ENCODE measurements around the gene JPT1. TPM values are rescaled to one million over a fixed set of nuclear protein-coding genes. Genes with fewer than 3 reads are reported as not detected.

JPT1 gene
- total RNA-seq, 1 experiment from 2014 or later, result 210 TPM

GRCh38 chr17:75152523-75152921 lies 1.8 kb downstream of the JPT1 start:
- intact Hi-C loops (cut with micrococcal nuclease; ENCODE audit: unreplicated experiment), result no loop called here
- DNase-seq, result no peak
- Mint-ChIP-seq H3K27me3 (ENCODE audit: insufficient read depth, unreplicated experiment) (no peaks in the 10 kb centered on the region), H3K27ac (ENCODE audit: unreplicated experiment) (peak overlapping the region; percentile 95), H3K4me3 (ENCODE audit: unreplicated experiment) (peak overlapping the region; percentile 98), H3K4me1 (ENCODE audit: low read depth, unreplicated experiment) (peaks cover 34% of the 10 kb centered on the region), H3K36me3 (ENCODE audit: insufficient read depth, unreplicated experiment) (peaks cover 85% of the 10 kb centered on the region), H3K9me3 (ENCODE audit: unreplicated experiment) (no peaks in the 10 kb centered on the region)
- CTCF ChIA-PET, result no interaction called here
- Histone ChIP-seq H3K27me3 (replicated peaks; ENCODE audit: control insufficient read depth, insufficient read depth, low read length) (no peaks in the 10 kb centered on the region), H3K4me1 (peaks cover 12% of the 10 kb centered on the region), H3K9me3 (no peaks in the 10 kb centered on the region), H3K4me3 (ENCODE audit: low read depth, low read length) (peak overlapping the region; percentile 91), H3K36me3 (ENCODE audit: control insufficient read depth, insufficient read depth, low read length) (peaks cover 1% of the 10 kb centered on the region; the same call in 1 of the 2 replicates)
- no peak for TF ChIP-seq CTCF (IDR thresholded peaks at IDR 0.05; ENCODE audit: insufficient read depth in 1 of 2, low read depth in 1 of 2, low read length in 1 of 2, severe bottlenecking in 1 of 2, unreplicated experiment in 1 of 2)
- POLR2A ChIA-PET, result no interaction called here
- no TSS peak for BruUV-seq (replicated peaks)

GRCh38 chr17:75151930-75152329 lies 2.4 kb downstream of the JPT1 start:
- Mint-ChIP-seq H3K9me3 (ENCODE audit: unreplicated experiment) (no peaks in the 10 kb centered on the region), H3K27ac (ENCODE audit: unreplicated experiment) (peak overlapping the region; percentile 95), H3K36me3 (ENCODE audit: insufficient read depth, unreplicated experiment) (peaks cover 89% of the 10 kb centered on the region), H3K4me1 (ENCODE audit: low read depth, unreplicated experiment) (peaks cover 34% of the 10 kb centered on the region), H3K4me3 (ENCODE audit: unreplicated experiment) (peak overlapping the region; percentile 98), H3K27me3 (ENCODE audit: insufficient read depth, unreplicated experiment) (no peaks in the 10 kb centered on the region)
- Histone ChIP-seq H3K9me3 (no peaks in the 10 kb centered on the region), H3K27me3 (replicated peaks; ENCODE audit: control insufficient read depth, insufficient read depth, low read length) (no peaks in the 10 kb centered on the region), H3K36me3 (ENCODE audit: control insufficient read depth, insufficient read depth, low read length) (peaks cover 2% of the 10 kb centered on the region; the same call in 1 of the 2 replicates), H3K4me3 (ENCODE audit: low read depth, low read length) (no peak overlapping the region), H3K4me1 (peaks cover 12% of the 10 kb centered on the region)
- intact Hi-C loops (cut with micrococcal nuclease; ENCODE audit: unreplicated experiment), result no loop called here
- no peak for TF ChIP-seq CTCF (IDR thresholded peaks at IDR 0.05; ENCODE audit: insufficient read depth in 1 of 2, low read depth in 1 of 2, low read length in 1 of 2, severe bottlenecking in 1 of 2, unreplicated experiment in 1 of 2)
- ChIA-PET POLR2A (no interaction called here), CTCF (no interaction called here)
- no peak for DNase-seq
- BruUV-seq (replicated peaks), result no TSS peak

GRCh38 chr17:75147878-75148546 lies 6.3 kb downstream of the JPT1 start:
- H3K4me3 ChIP-seq (ENCODE audit: low read depth, low read length), result no peak overlapping the region
- H3K27me3 Mint-ChIP-seq (ENCODE audit: insufficient read depth, unreplicated experiment), result no peaks in the 10 kb centered on the region
- H3K4me3 Mint-ChIP-seq (ENCODE audit: unreplicated experiment), result no peak overlapping the region
- peaks cover 94% of the 10 kb centered on the region for H3K36me3 Mint-ChIP-seq (ENCODE audit: insufficient read depth, unreplicated experiment)
- H3K27me3 ChIP-seq (replicated peaks; ENCODE audit: control insufficient read depth, insufficient read depth, low read length), result no peaks in the 10 kb centered on the region
- no peaks in the 10 kb centered on the region for H3K9me3 Mint-ChIP-seq (ENCODE audit: unreplicated experiment)
- peaks cover 21% of the 10 kb centered on the region for H3K4me1 Mint-ChIP-seq (ENCODE audit: low read depth, unreplicated experiment)
- no peak overlapping the region for H3K27ac Mint-ChIP-seq (ENCODE audit: unreplicated experiment)
- POLR2A ChIA-PET, result no interaction called here
- peaks cover 5% of the 10 kb centered on the region for H3K36me3 ChIP-seq (ENCODE audit: control insufficient read depth, insufficient read depth, low read length)
- intact Hi-C loops (cut with micrococcal nuclease; ENCODE audit: unreplicated experiment), result no loop called here
- DNase-seq, result peak in 1 of 2 experiments; percentile 12
- no peaks in the 10 kb centered on the region for H3K9me3 ChIP-seq
- no TSS peak for BruUV-seq (replicated peaks)
- CTCF ChIA-PET, result no interaction called here
- H3K4me1 ChIP-seq, result peaks cover 6% of the 10 kb centered on the region
- TF ChIP-seq CTCF (IDR thresholded peaks at IDR 0.05; ENCODE audit: insufficient read depth in 1 of 2, low read depth in 1 of 2, low read length in 1 of 2, severe bottlenecking in 1 of 2, unreplicated experiment in 1 of 2), result no peak

Data from Caco-2 (cell line).